Measurements from ENCODE around the gene GNAL.
"Not testable (repeated sequence)": the region's sequence is repeated elsewhere in the genome, so short reads cannot be mapped to it uniquely, and the experiment has no call there.

The GNAL gene

DNA sequence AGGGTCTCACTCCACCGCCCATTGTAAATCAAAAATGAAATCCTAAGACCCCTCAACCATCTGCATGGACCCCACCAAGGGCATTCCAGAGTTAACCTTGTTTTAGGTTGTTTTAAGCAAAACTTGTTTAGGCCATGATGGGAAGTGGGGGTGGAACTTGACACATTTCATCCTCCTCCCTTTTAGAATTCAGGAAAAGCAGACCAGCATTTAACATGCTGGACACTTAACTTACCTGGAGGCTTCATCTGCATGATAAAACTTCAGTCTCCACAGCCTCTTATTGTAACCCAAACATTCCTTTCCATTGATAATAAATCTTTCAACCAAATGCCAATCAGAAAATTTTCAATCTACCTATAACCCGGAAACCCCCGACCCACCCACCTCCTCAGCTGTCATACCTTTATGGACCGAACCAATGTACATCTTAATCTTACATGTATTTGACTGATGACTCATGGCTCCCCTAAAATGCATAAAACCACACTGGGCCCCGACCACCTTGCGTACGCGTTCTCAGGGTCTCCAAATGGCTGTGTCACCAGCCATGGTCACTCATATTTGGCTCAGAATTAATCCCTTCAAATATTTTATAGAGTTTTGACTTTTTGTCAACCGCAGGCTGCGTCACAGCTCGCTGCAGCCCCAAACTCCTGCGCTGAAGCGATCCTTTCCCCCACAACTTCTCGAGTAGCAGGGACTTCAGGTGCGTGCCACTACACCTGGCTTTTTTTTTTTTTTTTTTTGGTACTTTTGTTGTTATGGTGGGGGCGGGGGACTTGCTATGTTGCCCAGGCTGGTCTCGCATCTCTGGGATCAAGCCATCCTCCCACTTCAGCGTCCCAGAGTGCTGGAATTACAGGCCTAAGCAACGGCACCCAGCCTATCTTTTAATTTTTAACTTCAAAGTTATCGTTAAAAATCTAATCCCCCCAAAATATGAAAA lies 218.1 kb downstream of the GNAL start:
- DNase-seq (peak; percentile 12), ATAC-seq (no peak)

DNA sequence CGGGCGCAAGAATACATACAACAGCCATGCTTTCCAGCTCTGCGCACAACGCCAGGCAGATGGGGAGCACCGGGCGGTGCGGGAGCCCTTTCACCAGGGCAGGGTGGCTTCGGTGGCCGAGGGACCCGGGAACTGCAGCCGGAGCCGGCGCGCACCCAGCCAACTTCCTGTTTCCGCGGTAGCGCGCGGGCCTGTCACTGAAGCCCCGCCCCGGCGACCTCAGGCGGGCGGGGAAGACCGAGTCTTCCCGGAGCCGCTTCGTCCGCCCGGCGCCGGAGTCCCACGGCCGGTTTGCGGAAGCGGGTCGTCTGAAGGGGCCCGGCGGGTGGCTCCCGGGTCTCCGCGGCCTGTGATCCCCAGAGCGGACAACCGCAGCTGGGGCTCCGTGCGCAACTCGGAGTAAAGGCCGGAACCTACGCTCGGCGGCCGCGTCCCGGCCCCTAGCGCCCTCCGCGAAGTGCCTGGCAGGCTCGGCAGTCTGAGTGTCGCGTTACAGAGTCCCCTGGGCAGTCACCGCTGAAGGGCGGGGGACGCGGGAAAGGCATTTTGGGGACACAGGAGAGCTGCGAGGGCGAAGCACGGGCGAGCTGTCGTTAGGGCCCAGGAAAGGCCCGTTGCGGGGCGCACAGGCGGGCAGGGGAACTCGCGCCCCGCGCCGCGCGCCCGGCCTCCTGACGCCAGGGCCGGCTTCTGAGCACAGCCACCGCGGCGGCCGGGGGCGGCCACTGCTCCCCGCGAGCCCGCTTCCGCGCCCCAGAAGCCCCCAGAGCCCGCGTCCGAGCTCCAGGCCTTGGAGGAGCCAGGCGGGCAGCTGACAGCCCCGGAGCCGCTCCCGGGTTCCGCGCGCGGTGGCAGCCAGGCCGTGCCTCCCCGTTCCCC lies 219.4 kb downstream of the GNAL start, which contains the start of gene MPPE1:
MPPE1 (minus strand) TSS at position 136 of the 879 bp plus-strand sequence. CDS start 11,053 bp downstream, outside the sequence.
- peak; percentile 92 for ATAC-seq
- peak; percentile 91 for DNase-seq

DNA sequence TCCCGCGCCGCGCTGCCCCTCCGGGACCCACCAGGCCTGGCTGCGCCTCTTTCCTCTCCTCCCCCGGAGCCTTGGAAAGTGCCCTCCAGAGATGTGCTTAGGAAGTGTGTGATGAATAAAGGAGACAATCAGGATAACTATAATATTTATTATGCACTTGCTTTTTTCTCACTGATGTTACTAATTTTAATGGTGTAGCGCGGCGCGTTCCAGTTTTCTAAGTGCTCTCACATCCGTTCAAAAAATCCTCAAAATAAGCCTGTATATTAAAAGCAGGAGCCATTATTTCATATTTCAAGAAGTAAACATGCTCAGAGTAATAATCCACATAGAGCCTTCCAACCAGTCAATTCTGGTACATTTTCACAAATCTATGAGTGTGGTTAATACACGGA lies 220.0 kb downstream of the GNAL start:
- DNase-seq (no peak), ATAC-seq (no peak)

DNA sequence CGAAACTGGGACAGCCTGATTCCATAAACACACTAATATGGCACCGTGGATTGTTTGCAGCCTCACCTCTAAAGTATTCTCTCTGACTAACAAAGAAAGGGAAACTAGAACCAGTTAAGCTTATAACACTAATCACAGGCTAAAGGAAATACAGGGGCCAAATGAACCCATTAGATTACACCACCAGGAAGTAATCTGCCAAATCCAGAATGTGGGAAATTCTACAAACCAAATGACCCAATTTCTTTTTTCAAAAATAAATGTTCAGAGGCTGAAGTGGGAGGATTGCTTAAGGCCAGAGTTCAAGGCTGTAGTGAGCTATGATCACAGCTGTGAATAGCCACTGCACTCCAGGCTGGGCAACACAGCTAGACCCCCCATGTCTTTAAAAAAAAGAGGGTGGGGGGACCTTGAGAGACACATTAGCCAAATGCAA lies 220.5 kb downstream of the GNAL start:
- ATAC-seq (no peak), DNase-seq (no peak)

DNA sequence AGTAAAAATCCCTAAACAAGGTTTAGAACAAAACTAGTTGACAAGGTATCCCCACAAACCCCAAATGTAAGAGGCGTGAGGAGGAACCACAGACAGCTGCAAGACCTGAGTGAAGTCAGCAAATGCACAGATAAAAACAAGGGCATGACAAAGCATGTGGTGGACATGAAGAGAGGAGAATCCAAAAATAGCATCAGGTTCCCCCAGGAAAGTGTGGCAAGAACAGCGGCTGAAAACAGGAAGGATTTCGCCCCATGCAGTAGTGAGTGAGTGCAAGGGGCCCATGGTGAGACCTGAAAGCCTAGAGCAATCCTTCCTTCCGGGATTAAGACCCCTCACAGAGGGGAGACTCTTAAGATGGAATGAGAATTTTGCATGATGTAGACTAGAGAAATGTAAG lies 227.8 kb downstream of the GNAL start:
- not testable (repeated sequence) for DNase-seq, ATAC-seq

DNA sequence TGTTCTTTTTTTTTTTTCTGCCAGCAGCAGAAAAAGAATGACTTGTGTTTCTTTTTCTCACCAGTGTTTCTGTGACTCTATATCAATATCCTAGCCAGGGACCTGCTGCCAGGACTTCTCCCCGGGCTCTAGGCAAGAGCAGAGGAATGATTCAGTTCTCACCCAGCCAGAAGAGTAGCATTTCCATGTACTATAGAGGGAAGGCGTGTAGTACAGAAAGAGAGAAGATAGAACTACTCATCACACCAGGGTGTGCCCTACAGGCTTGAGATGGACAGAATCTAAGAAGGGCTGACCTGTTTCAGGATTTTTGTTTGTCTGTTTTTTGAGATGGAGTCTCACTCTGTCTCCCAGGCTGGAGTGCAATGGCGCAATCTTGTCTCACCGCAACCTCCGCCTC lies 230.5 kb downstream of the GNAL start:
- not testable (repeated sequence) for ATAC-seq

DNA sequence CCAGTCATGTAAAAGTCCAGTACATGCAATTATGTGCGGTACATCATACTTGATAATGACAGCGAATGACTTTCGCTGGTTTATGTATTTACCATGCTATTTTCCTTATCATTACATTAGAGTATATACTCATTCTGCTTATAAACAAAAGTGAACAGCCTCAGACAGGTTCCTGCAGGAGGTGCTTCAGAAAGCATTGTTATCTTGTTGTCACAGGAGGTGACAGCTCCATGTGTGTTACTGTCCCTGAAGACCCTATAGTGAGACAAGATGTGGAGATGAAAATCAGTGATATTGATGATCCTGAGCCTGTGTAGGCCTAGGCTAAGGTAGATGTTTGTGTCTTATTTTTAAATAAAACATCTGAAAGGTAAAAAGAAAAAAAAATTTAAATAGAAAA lies 234.4 kb downstream of the GNAL start:
- no peak for DNase-seq
- ATAC-seq, result no peak

More for the DNA sequence above, 230.5 kb downstream of the GNAL start:
- not testable (repeated sequence) for DNase-seq

DNA sequence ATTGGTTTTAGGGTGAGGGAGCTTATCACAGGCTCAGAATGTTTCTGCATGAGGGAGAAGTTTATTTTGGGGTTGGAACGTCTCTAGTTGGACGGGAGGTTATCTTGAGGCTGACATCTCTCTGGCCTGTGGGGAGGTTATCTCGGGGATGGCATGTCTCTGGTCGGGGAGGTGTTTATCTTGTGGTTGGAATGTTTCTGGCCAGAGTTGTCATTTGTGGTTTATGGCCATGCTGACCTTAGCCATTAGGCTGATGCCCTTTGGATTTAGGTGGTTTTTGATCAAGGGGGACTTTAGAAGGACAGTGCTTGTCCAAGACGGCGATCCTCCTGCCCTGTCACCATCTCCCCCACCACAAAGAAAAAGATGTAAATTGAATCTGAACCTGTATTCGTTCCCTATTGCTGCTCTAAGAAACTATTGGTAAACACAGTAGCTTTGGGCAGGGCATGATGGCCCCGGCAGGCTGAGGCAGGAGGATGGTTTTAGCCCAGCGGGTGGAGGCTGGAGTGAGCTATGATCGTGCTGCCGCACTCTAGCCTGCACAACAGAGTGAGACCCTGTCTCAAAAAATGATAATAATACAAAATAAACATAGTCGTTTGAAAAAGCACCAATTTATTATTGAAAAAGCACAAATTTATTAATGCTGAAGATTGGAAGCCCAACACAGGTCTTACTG lies 236.9 kb downstream of the GNAL start:
- ATAC-seq (no peak), DNase-seq (no peak)

DNA sequence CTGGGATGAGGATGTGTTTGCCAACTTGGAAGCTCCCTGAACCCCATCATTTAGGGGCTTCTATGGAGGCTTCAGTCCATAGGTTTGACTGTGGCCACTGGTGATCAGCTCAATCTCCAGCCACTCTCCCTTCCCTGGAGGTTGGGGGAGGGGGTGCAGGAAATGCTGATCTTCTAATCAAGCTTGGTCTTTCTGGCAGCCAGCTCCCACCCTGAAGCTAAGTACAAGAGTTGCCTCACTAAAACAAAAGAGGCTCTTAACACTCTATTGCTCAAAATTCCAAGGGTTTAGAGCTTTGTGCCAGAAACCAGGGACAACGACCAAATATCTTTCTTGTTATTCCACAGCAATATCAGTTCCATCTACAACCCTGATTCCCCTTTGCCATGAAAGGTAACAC lies 238.4 kb downstream of the GNAL start:
- DNase-seq (no peak), ATAC-seq (no peak)

DNA sequence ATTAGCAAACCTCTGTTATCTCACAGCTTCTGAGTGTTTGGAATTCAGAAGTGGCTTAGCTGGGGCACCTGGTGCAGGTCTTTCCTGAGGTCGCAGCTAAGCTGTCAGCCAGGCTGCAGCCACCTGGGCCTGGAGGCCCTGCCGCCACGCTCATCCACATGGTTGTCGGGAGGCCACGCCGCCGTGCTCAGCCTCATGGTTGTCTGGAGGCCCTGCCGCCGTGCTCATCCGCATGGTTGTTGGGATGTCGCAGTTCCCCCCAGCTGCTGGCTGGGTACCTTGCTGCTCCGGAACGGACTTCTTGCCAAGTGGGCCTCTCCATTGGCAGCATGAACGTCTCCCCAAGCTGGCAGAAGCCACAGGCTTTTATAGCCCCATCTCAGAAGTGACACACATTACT lies 243.3 kb downstream of the GNAL start:
- no peak for DNase-seq

More for the DNA sequence above, 243.3 kb downstream of the GNAL start:
- no peak for ATAC-seq

Data from stimulated activated naive CD8-positive, alpha-beta T cell treated with anti-CD3 and anti-CD28 coated beads, Interleukin-15, Interleukin-2, amounts not matched to agents 100 U/mL and 50 U/mL, for 24 hours (primary cell).